Measurements from ENCODE around the gene TRPV5. TPM values are rescaled to one million over a fixed set of nuclear protein-coding genes. Genes with fewer than 3 reads are reported as not detected.
"Not testable (repeated sequence)": the region's sequence is repeated elsewhere in the genome, so short reads cannot be mapped to it uniquely, and the experiment has no call there.

Gene TRPV5
- total RNA-seq = not detected in 2 replicates
- not detected in 2 replicates for polyA plus RNA-seq

DNA sequence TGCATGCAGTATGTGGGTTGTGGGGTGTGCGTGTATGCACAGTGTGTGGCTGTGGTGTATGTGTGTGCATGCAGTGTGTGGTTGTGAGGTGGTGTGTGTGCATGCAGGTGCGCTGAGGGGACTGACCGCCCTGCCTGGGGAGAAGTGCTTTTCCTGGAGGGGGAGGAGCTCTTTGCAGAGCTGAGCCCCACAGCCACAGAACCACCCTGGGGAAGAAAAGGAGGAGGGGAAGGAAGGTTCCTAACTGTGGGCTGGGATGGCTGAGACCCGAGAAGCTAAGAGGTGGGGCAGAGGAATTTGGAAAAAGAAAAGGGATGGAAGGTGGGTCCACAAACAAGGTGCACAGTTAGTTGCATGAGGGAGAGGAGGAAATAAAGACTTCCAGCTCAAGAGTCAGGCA is at the start of gene TRPV5:
Gene TRPV5 (minus strand): TSS at position 123 of the 400 bp plus-strand sequence. CDS start 287 bp downstream, outside the sequence.
- H3K27me3 ChIP-seq = no peaks in the 10 kb centered on the region
- no peak within 1 kb of the TSS for H3K27ac ChIP-seq
- no peaks in the 10 kb centered on the region for H3K9me2 ChIP-seq (replicated peaks; ENCODE audit: insufficient read depth)
- DNase-seq (ENCODE audit: low spot score) = no peak
- no peaks in the 10 kb centered on the region for H3K9me3 ChIP-seq (ENCODE audit: low read depth)
- whole genome bisulfite sequencing (ENCODE audit: low lambda C conversion rate, missing lambda C conversion rate) = 87% methylated on average over 4 of the region's 4 CpGs
- H4K20me1 ChIP-seq (ENCODE audit: insufficient read depth, poor library complexity, severe bottlenecking) = no peaks in the 10 kb centered on the region
- H3K79me2 ChIP-seq = no peaks in the 10 kb centered on the region
- no peak within 1 kb of the TSS for H3K4me3 ChIP-seq
- H3K4me2 ChIP-seq = no peak within 1 kb of the TSS
- no peak for TF ChIP-seq EZH2phosphoT487 (IDR thresholded peaks at IDR 0.05; ENCODE audit: low read depth, severe bottlenecking, unreplicated experiment)
- TF ChIP-seq EZH2 (IDR thresholded peaks at IDR 0.05; ENCODE audit: borderline replicate concordance) = no peak
- TF ChIP-seq CTCF (IDR thresholded peaks at IDR 0.05; ENCODE audit: poor library complexity) = no peak
- H2AFZ ChIP-seq = no peak within 1 kb of the TSS
- no peaks in the 10 kb centered on the region for H3K36me3 ChIP-seq (replicated peaks; ENCODE audit: insufficient read depth, low read depth)
- H3K4me1 ChIP-seq (ENCODE audit: insufficient read depth) = no peaks in the 10 kb centered on the region

DNA sequence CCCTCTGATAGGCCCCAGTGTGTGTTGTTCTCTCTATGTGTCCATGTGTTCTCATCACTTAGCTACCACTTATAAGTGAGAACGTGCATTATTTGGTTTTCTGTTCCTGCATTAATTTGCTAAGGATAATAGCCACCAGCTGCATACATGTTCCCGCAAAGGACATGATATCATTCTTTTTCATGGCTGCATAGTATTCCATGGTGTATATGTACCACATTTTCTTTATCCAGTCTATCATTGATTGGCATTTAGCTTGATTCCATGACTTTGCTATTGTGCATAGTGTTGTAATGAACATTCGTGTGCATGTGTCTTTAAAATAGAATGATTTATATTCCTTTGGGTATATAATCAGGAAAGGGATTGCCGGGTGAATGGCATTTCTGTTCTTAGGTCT is 44.9 kb upstream of the TRPV5 start:
- H2AFZ ChIP-seq; H3K27ac ChIP-seq; DNase-seq (ENCODE audit: low spot score); H4K20me1 ChIP-seq (ENCODE audit: insufficient read depth, poor library complexity, severe bottlenecking); H3K4me3 ChIP-seq; H3K4me1 ChIP-seq (ENCODE audit: insufficient read depth); H3K27me3 ChIP-seq; H3K4me2 ChIP-seq; H3K36me3 ChIP-seq (replicated peaks; ENCODE audit: insufficient read depth, low read depth); H3K79me2 ChIP-seq; H3K9me3 ChIP-seq (ENCODE audit: low read depth); H3K9me2 ChIP-seq (replicated peaks; ENCODE audit: insufficient read depth): not testable (repeated sequence)
- WGBS (ENCODE audit: low lambda C conversion rate, missing lambda C conversion rate) = 89% methylated on average over 4 of the region's 4 CpGs

DNA sequence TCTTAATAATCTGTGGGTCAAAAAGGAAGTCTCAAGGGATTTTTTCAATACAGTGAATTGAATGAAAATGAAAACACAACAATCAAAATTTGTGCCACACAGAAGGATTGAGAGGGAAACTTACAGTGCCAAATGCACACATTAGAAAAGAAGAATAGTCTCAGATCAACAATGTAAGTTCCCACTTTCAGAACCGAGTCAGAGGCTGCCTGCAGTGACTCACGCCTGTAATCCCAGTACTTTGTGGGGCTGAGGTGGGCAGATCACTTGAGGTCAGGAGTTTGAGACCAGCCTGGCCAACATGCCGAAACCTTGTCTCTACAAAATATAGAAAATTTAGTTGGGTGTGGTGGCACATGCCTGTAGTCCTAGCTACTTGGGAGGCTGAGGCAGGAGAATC is 41.1 kb upstream of the TRPV5 start:
- H3K4me3 ChIP-seq = no peak overlapping the region
- H2AFZ ChIP-seq = no peak overlapping the region
- H3K27ac ChIP-seq = no peak overlapping the region
- H3K9me2 ChIP-seq (replicated peaks; ENCODE audit: insufficient read depth) = no peaks in the 10 kb centered on the region
- H3K4me1 ChIP-seq (ENCODE audit: insufficient read depth) = peaks cover 5% of the 10 kb centered on the region
- H4K20me1 ChIP-seq (ENCODE audit: insufficient read depth, poor library complexity, severe bottlenecking) = no peaks in the 10 kb centered on the region
- H3K4me2 ChIP-seq = no peak overlapping the region
- no peaks in the 10 kb centered on the region for H3K9me3 ChIP-seq (ENCODE audit: low read depth)
- WGBS (ENCODE audit: low lambda C conversion rate, missing lambda C conversion rate) = 91% methylated on average over 3 of the region's 3 CpGs
- H3K36me3 ChIP-seq (replicated peaks; ENCODE audit: insufficient read depth, low read depth) = no peaks in the 10 kb centered on the region
- TF ChIP-seq CTCF (IDR thresholded peaks at IDR 0.05; ENCODE audit: poor library complexity) (no peak), EZH2phosphoT487 (IDR thresholded peaks at IDR 0.05; ENCODE audit: low read depth, severe bottlenecking, unreplicated experiment) (no peak), EZH2 (IDR thresholded peaks at IDR 0.05; ENCODE audit: borderline replicate concordance) (no peak)
- no peak for DNase-seq (ENCODE audit: low spot score)
- H3K79me2 ChIP-seq = no peaks in the 10 kb centered on the region
- no peaks in the 10 kb centered on the region for H3K27me3 ChIP-seq

- Histone ChIP-seq H3K9me2 (replicated peaks; ENCODE audit: insufficient read depth) (no peaks in the 10 kb centered on the region), H4K20me1 (ENCODE audit: insufficient read depth, poor library complexity, severe bottlenecking) (no peaks in the 10 kb centered on the region), H3K9me3 (ENCODE audit: low read depth) (no peaks in the 10 kb centered on the region), H3K36me3 (replicated peaks; ENCODE audit: insufficient read depth, low read depth) (no peaks in the 10 kb centered on the region), H3K4me1 (ENCODE audit: insufficient read depth) (peaks cover 6% of the 10 kb centered on the region), H3K27me3 (no peaks in the 10 kb centered on the region), H3K27ac (no peak overlapping the region), H3K4me3 (no peak overlapping the region), H2AFZ (no peak overlapping the region), H3K4me2 (no peak overlapping the region), H3K79me2 (no peaks in the 10 kb centered on the region)
- 42% methylated on average over 4 of the region's 4 CpGs for WGBS (ENCODE audit: low lambda C conversion rate, missing lambda C conversion rate)
- TF ChIP-seq CTCF (IDR thresholded peaks at IDR 0.05; ENCODE audit: poor library complexity) (no peak), EZH2 (IDR thresholded peaks at IDR 0.05; ENCODE audit: borderline replicate concordance) (no peak)
- DNase-seq (ENCODE audit: low spot score) = no peak
These were observed 35.6 kb upstream of the TRPV5 start for GRCh38 chr7:142969183-142969582.

Data from hepatocyte (in vitro differentiated cells).